Vagina (tissue), 2 donors: ENCODE measurements around the gene TMEM161B. TPM values are rescaled to one million over a fixed set of nuclear protein-coding genes. Genes with fewer than 3 reads are reported as not detected.
"Not testable (repeated sequence)": the region's sequence is repeated elsewhere in the genome, so short reads cannot be mapped to it uniquely, and the experiment has no call there.

Experiments
- DNase-seq, 2 donors: peaks; one replicate each; pipeline ENCODE4 v3.0.0-alpha.2; 2017; ENCODE audit errors: extremely low spot score in 2 of 2
- H3K27ac ChIP-seq: fragments of 200-600 bp; sonication (generic); one replicate; pipeline ENCODE4 v1.5.1; 2019
- H3K27me3 ChIP-seq: fragments of 200-600 bp; sonication (generic); one replicate; pipeline ENCODE4 v1.5.1; 2019
- H3K36me3 ChIP-seq, 2 donors: fragments of 200-600 bp; sonication (generic); one replicate each; pipeline ENCODE4 v1.5.1; 2017 to 2019
- H3K4me1 ChIP-seq: fragments of 200-600 bp; sonication (generic); one replicate; pipeline ENCODE4 v1.5.1; 2019
- H3K4me3 ChIP-seq, 2 donors: fragments of 200-600 bp; sonication (generic); 1 replicate in 1 of 2; 2 replicates in 1 of 2; pipeline ENCODE4 v1.5.1; 2016 to 2019
- H3K9me3 ChIP-seq: fragments of 200-600 bp; sonication (generic); one replicate; pipeline ENCODE4 v1.5.1; 2019
- POLR2A ChIP-seq, 2 donors: fragments of 450-650 bp; IDR thresholded peaks; one replicate each; pipeline ENCODE4 v1.6.1; 2017; ENCODE audit warnings: antibody characterized with exemption in 2 of 2, mild to moderate bottlenecking in 2 of 2, moderate library complexity in 2 of 2
- POLR2AphosphoS5 ChIP-seq, 2 donors: sonication (generic); formaldehyde crosslinking; IDR thresholded peaks; one replicate each; pipeline ENCODE4 v1.9.0; 2017; ENCODE audit warnings: antibody characterized with exemption in 2 of 2, mild to moderate bottlenecking in 2 of 2, low read depth in 1 of 2; ENCODE audit not compliant: insufficient read depth in 1 of 2
- intact Hi-C: fragments of 100-400 bp; cut with DNase I; formaldehyde crosslinking; loops from one replicate; pipeline ENCODE4 v1.15.1; 2023
- total RNA-seq: library from RNA; depleted of rRNA; stranded (reverse); fragments of >200 nt; gene quantifications from one replicate; pipeline ENCODE4 v1.2.3, GENCODE V29; 2016
- TF ChIP-seq, protein P1 (sequence below), 3 experiments: fragments of 450-650 bp in 2 of 3; fragments of 200-600 bp in 1 of 3; sonication (generic) in 1 of 3; IDR thresholded peaks; one replicate each; pipeline ENCODE4 v1.5.1; 2017 to 2019; ENCODE audit warnings: antibody characterized with exemption in 3 of 3, mild to moderate bottlenecking in 2 of 3, moderate library complexity in 2 of 3

TMEM161B gene
- total RNA-seq, 1 donor from 2014 or later = 19.9 TPM

DNA sequence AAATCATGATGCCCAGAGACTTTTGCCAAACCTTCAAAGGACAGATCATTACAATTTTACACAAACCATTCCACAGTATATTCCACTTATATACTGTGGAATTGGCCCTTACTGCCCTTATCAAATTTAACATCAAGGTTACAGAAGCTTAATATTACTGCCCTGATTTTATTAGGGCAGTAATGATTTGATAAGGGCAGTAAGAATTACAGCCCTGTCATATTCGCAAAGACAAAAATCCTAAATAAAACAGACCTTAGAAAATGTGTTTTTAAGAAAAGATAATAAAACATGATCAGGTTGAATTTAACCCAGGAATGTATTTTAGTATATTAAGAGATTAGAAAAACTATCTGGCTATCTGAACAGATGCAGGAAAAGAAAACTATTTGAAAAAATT, 7.7 kb upstream of the TMEM161B start:
- Histone ChIP-seq H3K36me3 (no peaks in the 10 kb centered on the region), H3K4me1 (no peaks in the 10 kb centered on the region), H3K27me3 (no peaks in the 10 kb centered on the region), H3K9me3 (no peaks in the 10 kb centered on the region), H3K27ac (no peak overlapping the region), H3K4me3 (no peak overlapping the region)
- TF ChIP-seq, protein P1, sequence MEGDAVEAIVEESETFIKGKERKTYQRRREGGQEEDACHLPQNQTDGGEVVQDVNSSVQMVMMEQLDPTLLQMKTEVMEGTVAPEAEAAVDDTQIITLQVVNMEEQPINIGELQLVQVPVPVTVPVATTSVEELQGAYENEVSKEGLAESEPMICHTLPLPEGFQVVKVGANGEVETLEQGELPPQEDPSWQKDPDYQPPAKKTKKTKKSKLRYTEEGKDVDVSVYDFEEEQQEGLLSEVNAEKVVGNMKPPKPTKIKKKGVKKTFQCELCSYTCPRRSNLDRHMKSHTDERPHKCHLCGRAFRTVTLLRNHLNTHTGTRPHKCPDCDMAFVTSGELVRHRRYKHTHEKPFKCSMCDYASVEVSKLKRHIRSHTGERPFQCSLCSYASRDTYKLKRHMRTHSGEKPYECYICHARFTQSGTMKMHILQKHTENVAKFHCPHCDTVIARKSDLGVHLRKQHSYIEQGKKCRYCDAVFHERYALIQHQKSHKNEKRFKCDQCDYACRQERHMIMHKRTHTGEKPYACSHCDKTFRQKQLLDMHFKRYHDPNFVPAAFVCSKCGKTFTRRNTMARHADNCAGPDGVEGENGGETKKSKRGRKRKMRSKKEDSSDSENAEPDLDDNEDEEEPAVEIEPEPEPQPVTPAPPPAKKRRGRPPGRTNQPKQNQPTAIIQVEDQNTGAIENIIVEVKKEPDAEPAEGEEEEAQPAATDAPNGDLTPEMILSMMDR (IDR thresholded peaks at IDR 0.05) = no peak
- TF ChIP-seq POLR2A (IDR thresholded peaks at IDR 0.05) = no peak
- TF ChIP-seq POLR2AphosphoS5 (IDR thresholded peaks at IDR 0.05; ENCODE audit: insufficient read depth in 1 of 2, low read depth in 1 of 2) = no peak
- no peak for DNase-seq
- intact Hi-C loops = no loop called here

- H3K27ac ChIP-seq = no peak overlapping the region
- DNase-seq = no peak
- intact Hi-C loops = no loop called here
- H3K36me3 ChIP-seq = no peaks in the 10 kb centered on the region
- no peak overlapping the region for H3K4me3 ChIP-seq
- H3K4me1 ChIP-seq = no peaks in the 10 kb centered on the region
- H3K27me3 ChIP-seq = no peaks in the 10 kb centered on the region
- TF ChIP-seq, protein P1 (IDR thresholded peaks at IDR 0.05) = no peak
- TF ChIP-seq POLR2A (IDR thresholded peaks at IDR 0.05) = no peak
- TF ChIP-seq POLR2AphosphoS5 (IDR thresholded peaks at IDR 0.05; ENCODE audit: insufficient read depth in 1 of 2, low read depth in 1 of 2) = no peak
- no peaks in the 10 kb centered on the region for H3K9me3 ChIP-seq
Observed at GRCh38 chr5:88275581-88275980, 6.9 kb upstream of the TMEM161B start.

DNA sequence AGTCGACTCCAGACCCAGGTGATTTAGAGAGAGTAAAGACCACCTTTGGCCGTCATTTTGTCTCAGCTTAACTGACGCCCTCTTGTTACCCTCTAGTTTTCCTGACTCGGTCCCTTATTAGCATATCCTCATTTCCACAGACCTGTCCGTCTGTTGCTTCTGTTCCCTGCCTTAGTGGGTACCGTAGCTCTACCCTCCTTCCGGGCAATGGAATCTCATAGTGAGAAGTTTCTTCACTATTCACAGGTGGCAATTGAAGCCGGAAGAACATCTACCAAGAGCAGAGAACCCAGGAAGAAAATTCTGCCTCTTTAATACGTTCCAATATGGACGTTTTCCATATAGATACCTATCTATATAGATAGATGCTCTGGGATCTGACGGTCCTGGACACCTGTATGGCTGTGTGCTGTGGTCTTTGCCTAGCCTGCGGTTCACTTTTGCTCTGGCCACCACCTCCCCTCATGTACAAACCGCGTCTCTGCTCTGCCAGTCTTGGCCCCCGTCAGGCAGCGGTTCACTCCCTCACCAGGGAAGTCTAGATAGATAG, 652 bp upstream of the TMEM161B start:
- Histone ChIP-seq H3K36me3 (no peaks in the 10 kb centered on the region), H3K4me1 (peaks cover 29% of the 10 kb centered on the region), H3K27ac (peak overlapping the region; percentile 65), H3K27me3 (no peaks in the 10 kb centered on the region), H3K4me3 (peak overlapping the region; percentile 48 to 94), H3K9me3 (no peaks in the 10 kb centered on the region)
- intact Hi-C loops = no loop called here
- TF ChIP-seq, protein P1 (IDR thresholded peaks at IDR 0.05) = no peak
- DNase-seq = no peak

DNA sequence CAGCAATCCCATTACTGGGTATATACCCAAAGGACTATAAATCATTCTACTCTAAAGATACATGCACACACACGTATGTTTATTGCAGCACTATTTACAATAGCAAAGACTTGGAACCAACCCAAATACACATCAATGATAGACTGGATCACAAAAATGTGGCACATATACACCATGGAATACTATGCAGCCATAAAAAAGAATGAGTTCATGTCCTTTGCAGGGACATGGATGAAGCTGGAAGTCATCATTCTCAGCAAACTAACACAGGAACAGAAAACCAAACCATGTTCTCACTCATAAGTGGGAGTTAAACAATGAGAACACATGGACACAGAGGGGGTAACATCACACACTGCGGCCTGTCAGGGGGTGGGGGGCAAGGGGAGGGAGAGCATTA, 4.1 kb downstream of the TMEM161B start:
- intact Hi-C loops, H3K4me3 ChIP-seq, DNase-seq, H3K27ac ChIP-seq, H3K36me3 ChIP-seq, H3K27me3 ChIP-seq, H3K9me3 ChIP-seq: not testable (repeated sequence)
- H3K4me1 ChIP-seq = peaks cover 22% of the 10 kb centered on the region

- no peaks in the 10 kb centered on the region for H3K9me3 ChIP-seq
- no peaks in the 10 kb centered on the region for H3K36me3 ChIP-seq
- no peak overlapping the region for H3K27ac ChIP-seq
- no peak for DNase-seq
- TF ChIP-seq POLR2A (IDR thresholded peaks at IDR 0.05) (no peak), POLR2AphosphoS5 (IDR thresholded peaks at IDR 0.05; ENCODE audit: insufficient read depth in 1 of 2, low read depth in 1 of 2) (no peak)
- TF ChIP-seq, protein P1 (IDR thresholded peaks at IDR 0.05) = no peak
- intact Hi-C loops = no loop called here
- H3K4me1 ChIP-seq = peaks cover 19% of the 10 kb centered on the region
- H3K4me3 ChIP-seq = no peak overlapping the region
- no peaks in the 10 kb centered on the region for H3K27me3 ChIP-seq
Observed at GRCh38 chr5:88263349-88263748, 5.3 kb downstream of the TMEM161B start.

DNA sequence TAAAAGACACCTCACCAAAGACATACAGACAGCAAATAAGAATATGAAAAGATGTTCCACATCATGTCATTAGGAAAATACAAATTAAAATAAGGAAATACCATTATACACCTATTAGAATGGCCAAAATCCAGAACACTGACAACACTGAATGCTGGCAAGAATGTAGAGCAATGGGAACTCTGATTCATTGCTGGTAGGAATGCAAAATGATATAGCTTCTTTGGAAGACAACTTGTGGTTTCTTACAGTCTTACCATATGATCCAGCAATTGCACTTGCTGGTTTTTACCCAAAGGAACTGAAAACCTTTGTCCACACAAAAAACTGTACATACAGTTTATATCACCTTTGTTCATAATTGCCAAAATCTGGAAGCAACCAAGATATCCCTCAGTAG, 6.5 kb downstream of the TMEM161B start:
- peaks cover 7% of the 10 kb centered on the region for H3K4me1 ChIP-seq
- no peaks in the 10 kb centered on the region for H3K36me3 ChIP-seq
- no peak overlapping the region for H3K4me3 ChIP-seq
- intact Hi-C loops = no loop called here
- H3K9me3 ChIP-seq = no peaks in the 10 kb centered on the region
- H3K27me3 ChIP-seq = no peaks in the 10 kb centered on the region
- TF ChIP-seq POLR2AphosphoS5 (IDR thresholded peaks at IDR 0.05; ENCODE audit: insufficient read depth in 1 of 2, low read depth in 1 of 2) = no peak
- no peak for TF ChIP-seq POLR2A (IDR thresholded peaks at IDR 0.05)
- TF ChIP-seq, protein P1 (IDR thresholded peaks at IDR 0.05) = no peak
- no peak for DNase-seq
- no peak overlapping the region for H3K27ac ChIP-seq
